Neutrophil (primary cell): ENCODE results near the gene CDH13.

Source experiments
- H3K27ac ChIP-seq: fragments of 200-600 bp; sonication (generic); 2 replicates; pipeline ENCODE4 v1.5.1; 2016; ENCODE audit warnings: mild to moderate bottlenecking, moderate library complexity
- H3K27me3 ChIP-seq: fragments of 200-600 bp; sonication (generic); 2 replicates; pipeline ENCODE4 v1.6.0; 2016; ENCODE audit warnings: mild to moderate bottlenecking
- H3K36me3 ChIP-seq: fragments of 200-600 bp; sonication (generic); 2 replicates; pipeline ENCODE4 v1.5.1; 2017
- H3K4me1 ChIP-seq, 2 experiments: fragments of 200-600 bp in 1 of 2; sonication (generic) in 1 of 2; 1 replicate in 1 of 2; 2 replicates in 1 of 2; pipeline versions ENCODE4 v1.5.1 to v1.6.1; 2013 to 2016; ENCODE audit warnings: low read depth in 1 of 2, low read length in 1 of 2, mild to moderate bottlenecking in 1 of 2, moderate library complexity in 1 of 2; ENCODE audit not compliant: control insufficient read depth in 1 of 2, insufficient read depth in 1 of 2
- H3K4me3 ChIP-seq, 2 experiments: fragments of 200-600 bp in 1 of 2; sonication (generic) in 1 of 2; 1 replicate in 1 of 2; 2 replicates in 1 of 2; pipeline ENCODE4 v1.5.1; 2013 to 2016; ENCODE audit warnings: low read depth in 1 of 2, low read length in 1 of 2, mild to moderate bottlenecking in 1 of 2, moderate library complexity in 1 of 2
- H3K9me3 ChIP-seq: fragments of 200-600 bp; sonication (generic); 2 replicates; pipeline ENCODE4 v1.5.1; 2016
- CTCF ChIP-seq: fragments of 200-600 bp; sonication (generic); IDR thresholded peaks from 2 replicates; pipeline ENCODE4 v1.5.1; 2016; ENCODE audit warnings: antibody characterized with exemption

The CDH13 gene

DNA sequence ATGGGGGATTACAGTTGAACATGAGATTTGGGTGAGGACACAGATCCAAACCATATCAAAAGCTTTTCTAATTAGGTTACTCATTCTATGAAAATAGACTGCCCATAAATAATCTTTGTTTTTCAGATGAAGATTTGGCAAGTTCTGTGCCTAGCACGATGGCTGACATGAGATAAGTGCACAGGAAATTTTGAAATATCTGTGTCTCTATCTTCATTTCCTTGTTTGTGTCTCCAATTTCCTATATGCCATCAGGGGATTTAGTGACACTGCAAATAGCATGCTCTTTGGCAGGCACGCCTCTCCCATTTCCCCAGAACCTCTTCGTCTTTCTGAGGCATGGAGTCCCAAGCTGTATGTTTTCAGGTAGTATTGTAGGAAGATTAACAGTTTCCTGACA lies 544.6 kb downstream of the CDH13 start:
- no peak for TF ChIP-seq CTCF
- H3K4me1 ChIP-seq: no peaks in the 10 kb centered on the region
- no peaks in the 10 kb centered on the region for H3K27me3 ChIP-seq
- no peaks in the 10 kb centered on the region for H3K9me3 ChIP-seq
- no peak overlapping the region for H3K27ac ChIP-seq
- H3K4me3 ChIP-seq: no peak overlapping the region
- H3K36me3 ChIP-seq: no peaks in the 10 kb centered on the region

GRCh38 chr16:83174671-83175070 lies 547.9 kb downstream of the CDH13 start:
- Histone ChIP-seq H3K27ac (no peak overlapping the region), H3K27me3 (no peaks in the 10 kb centered on the region), H3K4me3 (no peak overlapping the region), H3K36me3 (no peaks in the 10 kb centered on the region), H3K9me3 (no peaks in the 10 kb centered on the region), H3K4me1 (no peaks in the 10 kb centered on the region)
- no peak for TF ChIP-seq CTCF

DNA sequence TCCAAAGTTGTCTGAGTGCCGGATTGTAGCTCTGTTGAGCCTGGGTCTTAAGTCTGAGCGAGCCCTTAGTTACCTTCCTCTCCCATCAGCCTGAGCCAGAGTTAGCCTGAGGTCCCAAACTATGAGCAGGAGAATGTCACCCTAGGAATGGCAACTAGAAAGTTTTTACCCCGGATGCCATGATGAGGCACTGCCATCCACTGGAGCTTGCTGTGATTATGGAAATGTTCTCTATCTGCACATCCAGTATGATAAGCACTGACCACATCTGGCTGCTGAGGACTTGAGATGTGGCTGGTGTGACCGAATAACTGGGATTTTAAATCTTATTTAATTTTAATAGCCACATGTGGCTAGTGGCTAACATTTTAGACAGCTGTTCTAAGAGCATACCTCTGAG lies 550.0 kb downstream of the CDH13 start:
- no peaks in the 10 kb centered on the region for H3K27me3 ChIP-seq
- H3K4me1 ChIP-seq: no peaks in the 10 kb centered on the region
- no peak for TF ChIP-seq CTCF
- no peak overlapping the region for H3K27ac ChIP-seq
- no peak overlapping the region for H3K4me3 ChIP-seq
- H3K36me3 ChIP-seq: no peaks in the 10 kb centered on the region
- H3K9me3 ChIP-seq: no peaks in the 10 kb centered on the region

- Histone ChIP-seq H3K27ac (no peak overlapping the region), H3K36me3 (no peaks in the 10 kb centered on the region), H3K4me3 (no peak overlapping the region), H3K4me1 (no peaks in the 10 kb centered on the region), H3K27me3 (no peaks in the 10 kb centered on the region), H3K9me3 (no peaks in the 10 kb centered on the region)
- no peak for TF ChIP-seq CTCF
These were observed 559.1 kb downstream of the CDH13 start for GRCh38 chr16:83185902-83186301.

GRCh38 chr16:83187405-83187804 lies 560.6 kb downstream of the CDH13 start:
- Histone ChIP-seq H3K4me3 (no peak overlapping the region), H3K27ac (no peak overlapping the region), H3K36me3 (no peaks in the 10 kb centered on the region), H3K4me1 (no peaks in the 10 kb centered on the region), H3K9me3 (no peaks in the 10 kb centered on the region), H3K27me3 (no peaks in the 10 kb centered on the region)
- no peak for TF ChIP-seq CTCF

GRCh38 chr16:83196796-83197195 lies 570.0 kb downstream of the CDH13 start:
- Histone ChIP-seq H3K27me3 (no peaks in the 10 kb centered on the region), H3K4me1 (no peaks in the 10 kb centered on the region), H3K27ac (no peak overlapping the region), H3K4me3 (no peak overlapping the region), H3K9me3 (no peaks in the 10 kb centered on the region), H3K36me3 (no peaks in the 10 kb centered on the region)
- TF ChIP-seq CTCF: no peak
